Liver (tissue), 3 donors: ENCODE data around the gene PDE3B.

ENCODE experiments used
- EGR1 ChIP-seq, 2 donors: IDR thresholded peaks; 2 replicates each; pipeline ENCODE4 v1.6.1; 2016 to 2018; ENCODE audit warnings: antibody characterized with exemption in 2 of 2, low read depth in 2 of 2
- FOXA1 ChIP-seq: IDR thresholded peaks from 2 replicates; pipeline ENCODE4 v1.6.1; 2016; ENCODE audit warnings: antibody characterized with exemption
- GABPA ChIP-seq, 2 donors: IDR thresholded peaks in 1 of 2; conservative IDR thresholded peaks in 1 of 2; 2 replicates each; pipeline ENCODE4 v1.6.1; 2016; ENCODE audit warnings: antibody characterized with exemption in 2 of 2, mild to moderate bottlenecking in 1 of 2, moderate library complexity in 1 of 2
- HNF4G ChIP-seq: IDR thresholded peaks from 2 replicates; pipeline ENCODE4 v1.6.1; 2016; ENCODE audit warnings: antibody characterized with exemption
- JUND ChIP-seq, 2 donors: IDR thresholded peaks; 2 replicates each; pipeline ENCODE4 v1.6.1; 2016; ENCODE audit warnings: antibody characterized with exemption in 2 of 2
- SP1 ChIP-seq: IDR thresholded peaks from 2 replicates; pipeline ENCODE4 v1.6.1; 2018; ENCODE audit warnings: antibody characterized with exemption, mild to moderate bottlenecking
- TAF1 ChIP-seq: conservative IDR thresholded peaks from 2 replicates; pipeline ENCODE4 v1.6.1; 2016; ENCODE audit warnings: antibody characterized with exemption, mild to moderate bottlenecking
- TF ChIP-seq, protein P1 (sequence below): IDR thresholded peaks from 2 replicates; pipeline ENCODE4 v1.6.1; 2016; ENCODE audit warnings: antibody characterized with exemption
- TF ChIP-seq, protein P2 (sequence below): fragments of 150-350 bp; IDR thresholded peaks from 2 replicates; pipeline ENCODE4 v1.5.1; 2017; ENCODE audit warnings: improper control_type of control experiment, low read depth, low read length; ENCODE audit not compliant: missing input control
- TF ChIP-seq, protein P3 (sequence below): IDR thresholded peaks from 2 replicates; pipeline ENCODE4 v1.6.1; 2016; ENCODE audit warnings: antibody characterized with exemption
- TF ChIP-seq, protein P4 (sequence below): IDR thresholded peaks from 2 replicates; pipeline ENCODE4 v1.6.1; 2016; ENCODE audit warnings: antibody characterized with exemption
- TF ChIP-seq, protein P5 (sequence below): IDR thresholded peaks from 2 replicates; pipeline ENCODE4 v1.6.1; 2016; ENCODE audit warnings: antibody characterized with exemption, mild to moderate bottlenecking
- donor health status: healthy.
- donor health status: healthy.

DNA sequence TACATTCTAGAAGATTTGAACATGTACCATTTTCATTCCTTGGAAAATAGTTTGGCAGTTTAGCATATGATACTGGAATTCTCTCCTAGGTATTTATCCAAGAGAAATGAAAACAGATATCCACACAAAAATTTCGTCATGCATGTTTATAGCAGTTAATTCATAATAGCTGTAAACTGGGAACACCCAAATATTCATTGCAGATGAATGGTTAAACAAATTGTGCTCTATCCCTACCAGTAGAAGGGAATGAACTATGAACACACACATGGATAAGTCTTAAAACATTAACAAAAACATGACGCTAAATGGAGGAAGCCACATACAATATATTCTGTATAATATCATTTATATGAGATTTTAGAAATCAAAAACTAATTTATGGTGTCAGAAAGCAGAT is 61.5 kb downstream of the PDE3B start:
- TF ChIP-seq, protein P1, sequence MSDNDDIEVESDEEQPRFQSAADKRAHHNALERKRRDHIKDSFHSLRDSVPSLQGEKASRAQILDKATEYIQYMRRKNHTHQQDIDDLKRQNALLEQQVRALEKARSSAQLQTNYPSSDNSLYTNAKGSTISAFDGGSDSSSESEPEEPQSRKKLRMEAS, result no peak
- TF ChIP-seq, protein P2, sequence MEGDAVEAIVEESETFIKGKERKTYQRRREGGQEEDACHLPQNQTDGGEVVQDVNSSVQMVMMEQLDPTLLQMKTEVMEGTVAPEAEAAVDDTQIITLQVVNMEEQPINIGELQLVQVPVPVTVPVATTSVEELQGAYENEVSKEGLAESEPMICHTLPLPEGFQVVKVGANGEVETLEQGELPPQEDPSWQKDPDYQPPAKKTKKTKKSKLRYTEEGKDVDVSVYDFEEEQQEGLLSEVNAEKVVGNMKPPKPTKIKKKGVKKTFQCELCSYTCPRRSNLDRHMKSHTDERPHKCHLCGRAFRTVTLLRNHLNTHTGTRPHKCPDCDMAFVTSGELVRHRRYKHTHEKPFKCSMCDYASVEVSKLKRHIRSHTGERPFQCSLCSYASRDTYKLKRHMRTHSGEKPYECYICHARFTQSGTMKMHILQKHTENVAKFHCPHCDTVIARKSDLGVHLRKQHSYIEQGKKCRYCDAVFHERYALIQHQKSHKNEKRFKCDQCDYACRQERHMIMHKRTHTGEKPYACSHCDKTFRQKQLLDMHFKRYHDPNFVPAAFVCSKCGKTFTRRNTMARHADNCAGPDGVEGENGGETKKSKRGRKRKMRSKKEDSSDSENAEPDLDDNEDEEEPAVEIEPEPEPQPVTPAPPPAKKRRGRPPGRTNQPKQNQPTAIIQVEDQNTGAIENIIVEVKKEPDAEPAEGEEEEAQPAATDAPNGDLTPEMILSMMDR, result no peak
- TF ChIP-seq GABPA (IDR thresholded peaks at IDR 0.05 in 1 of 2, conservative IDR thresholded peaks at IDR 0.05 in 1 of 2) (no peak), TAF1 (no peak), EGR1 (IDR thresholded peaks at IDR 0.05; ENCODE audit: low read depth in 2 of 2) (no peak), SP1 (no peak), JUND (IDR thresholded peaks at IDR 0.05) (no peak), FOXA1 (no peak), HNF4G (no peak)
- TF ChIP-seq, protein P3, sequence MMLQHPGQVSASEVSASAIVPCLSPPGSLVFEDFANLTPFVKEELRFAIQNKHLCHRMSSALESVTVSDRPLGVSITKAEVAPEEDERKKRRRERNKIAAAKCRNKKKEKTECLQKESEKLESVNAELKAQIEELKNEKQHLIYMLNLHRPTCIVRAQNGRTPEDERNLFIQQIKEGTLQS, result no peak
- TF ChIP-seq, protein P4, sequence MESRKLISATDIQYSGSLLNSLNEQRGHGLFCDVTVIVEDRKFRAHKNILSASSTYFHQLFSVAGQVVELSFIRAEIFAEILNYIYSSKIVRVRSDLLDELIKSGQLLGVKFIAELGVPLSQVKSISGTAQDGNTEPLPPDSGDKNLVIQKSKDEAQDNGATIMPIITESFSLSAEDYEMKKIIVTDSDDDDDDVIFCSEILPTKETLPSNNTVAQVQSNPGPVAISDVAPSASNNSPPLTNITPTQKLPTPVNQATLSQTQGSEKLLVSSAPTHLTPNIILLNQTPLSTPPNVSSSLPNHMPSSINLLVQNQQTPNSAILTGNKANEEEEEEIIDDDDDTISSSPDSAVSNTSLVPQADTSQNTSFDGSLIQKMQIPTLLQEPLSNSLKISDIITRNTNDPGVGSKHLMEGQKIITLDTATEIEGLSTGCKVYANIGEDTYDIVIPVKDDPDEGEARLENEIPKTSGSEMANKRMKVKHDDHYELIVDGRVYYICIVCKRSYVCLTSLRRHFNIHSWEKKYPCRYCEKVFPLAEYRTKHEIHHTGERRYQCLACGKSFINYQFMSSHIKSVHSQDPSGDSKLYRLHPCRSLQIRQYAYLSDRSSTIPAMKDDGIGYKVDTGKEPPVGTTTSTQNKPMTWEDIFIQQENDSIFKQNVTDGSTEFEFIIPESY, result no peak
- TF ChIP-seq, protein P5, sequence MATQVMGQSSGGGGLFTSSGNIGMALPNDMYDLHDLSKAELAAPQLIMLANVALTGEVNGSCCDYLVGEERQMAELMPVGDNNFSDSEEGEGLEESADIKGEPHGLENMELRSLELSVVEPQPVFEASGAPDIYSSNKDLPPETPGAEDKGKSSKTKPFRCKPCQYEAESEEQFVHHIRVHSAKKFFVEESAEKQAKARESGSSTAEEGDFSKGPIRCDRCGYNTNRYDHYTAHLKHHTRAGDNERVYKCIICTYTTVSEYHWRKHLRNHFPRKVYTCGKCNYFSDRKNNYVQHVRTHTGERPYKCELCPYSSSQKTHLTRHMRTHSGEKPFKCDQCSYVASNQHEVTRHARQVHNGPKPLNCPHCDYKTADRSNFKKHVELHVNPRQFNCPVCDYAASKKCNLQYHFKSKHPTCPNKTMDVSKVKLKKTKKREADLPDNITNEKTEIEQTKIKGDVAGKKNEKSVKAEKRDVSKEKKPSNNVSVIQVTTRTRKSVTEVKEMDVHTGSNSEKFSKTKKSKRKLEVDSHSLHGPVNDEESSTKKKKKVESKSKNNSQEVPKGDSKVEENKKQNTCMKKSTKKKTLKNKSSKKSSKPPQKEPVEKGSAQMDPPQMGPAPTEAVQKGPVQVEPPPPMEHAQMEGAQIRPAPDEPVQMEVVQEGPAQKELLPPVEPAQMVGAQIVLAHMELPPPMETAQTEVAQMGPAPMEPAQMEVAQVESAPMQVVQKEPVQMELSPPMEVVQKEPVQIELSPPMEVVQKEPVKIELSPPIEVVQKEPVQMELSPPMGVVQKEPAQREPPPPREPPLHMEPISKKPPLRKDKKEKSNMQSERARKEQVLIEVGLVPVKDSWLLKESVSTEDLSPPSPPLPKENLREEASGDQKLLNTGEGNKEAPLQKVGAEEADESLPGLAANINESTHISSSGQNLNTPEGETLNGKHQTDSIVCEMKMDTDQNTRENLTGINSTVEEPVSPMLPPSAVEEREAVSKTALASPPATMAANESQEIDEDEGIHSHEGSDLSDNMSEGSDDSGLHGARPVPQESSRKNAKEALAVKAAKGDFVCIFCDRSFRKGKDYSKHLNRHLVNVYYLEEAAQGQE, result no peak
